IMR-90 (cell line): ENCODE measurements around the gene FKBP14. TPM values are rescaled to one million over a fixed set of nuclear protein-coding genes. Genes with fewer than 3 reads are reported as not detected.

Source experiments
- ATAC-seq: fragments of 200-7000 bp; cut with Tn5 transposase; 2 replicates; pipeline ENCODE4 v1.9.1; 2020; ENCODE audit warnings: low read depth, mild to moderate bottlenecking, moderate library complexity
- BruUV-seq: library from RNA; stranded (reverse); fragments of 400-500 nt; replicated peaks from 2 replicates; lab custom pipeline; 2021; lab: Mats Ljungman, UMichigan
- CTCF ChIA-PET: fragments of 300-600 bp; formaldehyde crosslinking; extraction: SDS; loops from one replicate; lab custom pipeline; 2021; ENCODE audit warnings: antibody characterized with exemption; lab: Yijun Ruan, JAX
- POLR2A ChIA-PET: fragments of 300-600 bp; sonication (Branson Sonifier 250); formaldehyde crosslinking; loops from one replicate; lab custom pipeline; 2022; ENCODE audit warnings: antibody characterized with exemption; ENCODE audit not compliant: unreplicated experiment; lab: Charles Lee
- DNase-seq: peaks from one replicate; pipeline ENCODE4 v3.0.0; 2013
- H2AFZ ChIP-seq: replicated peaks from 2 replicates; pipeline ENCODE3; 2013; ENCODE audit warnings: low read length, mild to moderate bottlenecking; ENCODE audit not compliant: poor library complexity
- H2AK5ac ChIP-seq: 2 replicates; pipeline ENCODE4 v1.6.1; 2013; ENCODE audit warnings: low read depth, low read length, inconsistent platforms
- H2AK9ac ChIP-seq: replicated peaks from 2 replicates; pipeline ENCODE3; 2013; ENCODE audit warnings: mild to moderate bottlenecking, low read depth, low read length, moderate library complexity; ENCODE audit not compliant: poor library complexity
- H2BK120ac ChIP-seq: 2 replicates; pipeline ENCODE4 v1.6.1; 2013; ENCODE audit warnings: low read depth, low read length, inconsistent platforms
- H2BK15ac ChIP-seq: 3 replicates; pipeline ENCODE4 v1.6.1; 2013; ENCODE audit warnings: low read depth, low read length, inconsistent platforms
- H2BK20ac ChIP-seq: 2 replicates; pipeline ENCODE4 v1.6.1; 2013; ENCODE audit warnings: low read depth, mild to moderate bottlenecking, inconsistent platforms, low read length, moderate library complexity
- H2BK5ac ChIP-seq: 2 replicates; pipeline ENCODE4 v1.6.1; 2013; ENCODE audit warnings: mild to moderate bottlenecking, low read depth, low read length, inconsistent platforms; ENCODE audit not compliant: poor library complexity, severe bottlenecking
- H3K14ac ChIP-seq: replicated peaks from 2 replicates; pipeline ENCODE4 v1.6.1; 2013; ENCODE audit warnings: low read depth, low read length, inconsistent platforms
- H3K18ac ChIP-seq: 2 replicates; pipeline ENCODE4 v1.6.1; 2013; ENCODE audit warnings: low read depth, low read length, control low read depth
- H3K23ac ChIP-seq: 2 replicates; pipeline ENCODE4 v1.6.1; 2013; ENCODE audit warnings: low read depth, low read length, inconsistent platforms
- H3K27ac ChIP-seq: 2 replicates; pipeline ENCODE4 v1.5.1; 2013; ENCODE audit warnings: mild to moderate bottlenecking, control low read depth, low read length; ENCODE audit not compliant: insufficient read depth
- H3K27me3 ChIP-seq: 2 replicates; pipeline ENCODE4 v1.6.1; 2013; ENCODE audit warnings: low read length; ENCODE audit not compliant: control insufficient read depth, insufficient read depth
- H3K36me3 ChIP-seq: 2 replicates; pipeline ENCODE4 v1.6.1; 2013; ENCODE audit warnings: low read length, mixed read lengths; ENCODE audit not compliant: control insufficient read depth, insufficient read depth
- H3K4ac ChIP-seq: 2 replicates; pipeline ENCODE4 v1.6.1; 2013; ENCODE audit warnings: low read depth, low read length, inconsistent platforms
- H3K4me1 ChIP-seq: 2 replicates; pipeline ENCODE4 v1.6.1; 2013; ENCODE audit warnings: low read length, mixed read lengths; ENCODE audit not compliant: control insufficient read depth, insufficient read depth
- H3K4me2 ChIP-seq: 2 replicates; pipeline ENCODE4 v1.6.1; 2013; ENCODE audit warnings: low read depth, mild to moderate bottlenecking, control low read depth, low read length, moderate library complexity
- H3K4me3 ChIP-seq: 2 replicates; pipeline ENCODE4 v1.5.1; 2013; ENCODE audit warnings: low read depth, mild to moderate bottlenecking, control low read depth, low read length, moderate library complexity; ENCODE audit not compliant: insufficient read depth
- H3K56ac ChIP-seq: 2 replicates; pipeline ENCODE4 v1.6.1; 2013; ENCODE audit warnings: low read length, inconsistent platforms; ENCODE audit not compliant: insufficient read depth; ENCODE audit errors: extremely low read depth
- H3K79me1 ChIP-seq, 2 experiments: 2 replicates each; pipeline ENCODE4 v1.6.1; 2013; ENCODE audit warnings: low read length in 2 of 2, inconsistent platforms in 1 of 2, low read depth in 1 of 2
- H3K9ac ChIP-seq: 2 replicates; pipeline ENCODE4 v1.6.1; 2013; ENCODE audit warnings: low read depth, low read length, control low read depth
- H3K9me1 ChIP-seq: 2 replicates; pipeline ENCODE4 v1.6.1; 2013; ENCODE audit warnings: low read length, inconsistent platforms; ENCODE audit not compliant: insufficient read depth
- H3K9me3 ChIP-seq: 2 replicates; pipeline ENCODE4 v1.6.1; 2013; ENCODE audit warnings: low read length; ENCODE audit not compliant: control insufficient read depth, insufficient read depth
- H4K20me1 ChIP-seq: 2 replicates; pipeline ENCODE4 v1.6.1; 2013; ENCODE audit warnings: low read length, inconsistent platforms; ENCODE audit not compliant: insufficient read depth
- H4K5ac ChIP-seq: 2 replicates; pipeline ENCODE4 v1.6.1; 2013; ENCODE audit warnings: mild to moderate bottlenecking, low read depth, low read length, control low read depth
- H4K8ac ChIP-seq, 2 experiments: 2 replicates each; pipeline ENCODE4 v1.6.1; 2013; ENCODE audit warnings: low read depth in 2 of 2, low read length in 2 of 2, control low read depth in 1 of 2, inconsistent platforms in 1 of 2
- H4K91ac ChIP-seq: 2 replicates; pipeline ENCODE4 v1.6.1; 2013; ENCODE audit warnings: low read depth, low read length, inconsistent platforms; ENCODE audit not compliant: insufficient read depth
- BHLHE40 ChIP-seq: fragments of 150-350 bp; IDR thresholded peaks from 2 replicates; pipeline ENCODE4 v1.6.1; 2016; ENCODE audit warnings: mild to moderate bottlenecking, low read depth, low read length
- CEBPB ChIP-seq: IDR thresholded peaks from 2 replicates; pipeline ENCODE4 v1.6.1; 2012; ENCODE audit warnings: low read depth, low read length, improper control_type of control experiment
- CHD1 ChIP-seq: IDR thresholded peaks from 2 replicates; pipeline ENCODE4 v1.6.1; 2012; ENCODE audit warnings: low read depth, low read length, improper control_type of control experiment
- CTCF ChIP-seq: conservative IDR thresholded peaks from 2 replicates; pipeline ENCODE4 v1.5.1; 2012; ENCODE audit warnings: mild to moderate bottlenecking, low read depth, low read length, improper control_type of control experiment
- MAFK ChIP-seq: IDR thresholded peaks from 2 replicates; pipeline ENCODE4 v1.6.1; 2012; ENCODE audit warnings: low read depth, low read length, improper control_type of control experiment
- MAZ ChIP-seq: IDR thresholded peaks from 2 replicates; pipeline ENCODE4 v1.6.1; 2012; ENCODE audit warnings: low read depth, mild to moderate bottlenecking, low read length, improper control_type of control experiment, moderate library complexity, borderline replicate concordance
- MXI1 ChIP-seq: IDR thresholded peaks from 2 replicates; pipeline ENCODE4 v1.6.1; 2012; ENCODE audit warnings: low read depth, mild to moderate bottlenecking, low read length, moderate library complexity, borderline replicate concordance
- NFE2L2 ChIP-seq: fragments of 150-350 bp; IDR thresholded peaks from 2 replicates; pipeline ENCODE4 v1.6.1; 2016; ENCODE audit warnings: low read depth, mild to moderate bottlenecking, low read length
- POLR2A ChIP-seq: IDR thresholded peaks from 2 replicates; pipeline ENCODE4 v1.6.1; 2012; ENCODE audit warnings: mild to moderate bottlenecking, low read depth, low read length
- RCOR1 ChIP-seq: IDR thresholded peaks from 2 replicates; pipeline ENCODE4 v1.6.1; 2012; ENCODE audit warnings: mild to moderate bottlenecking, low read length, improper control_type of control experiment; ENCODE audit not compliant: insufficient replicate concordance
- dilution Hi-C: fragments of 300-500 bp; cut with HindIII; formaldehyde crosslinking; loops from one replicate; pipeline ENCODE4 v1.14.3; 2018; ENCODE audit warnings: low sequenced_read_pairs; ENCODE audit not compliant: unreplicated experiment
- in situ Hi-C: fragments of 300-500 bp; cut with MboI; formaldehyde crosslinking; loops from 3 replicates; pipeline ENCODE4 v1.14.3; 2019; ENCODE audit warnings: low sequenced_read_pairs, inconsistent platforms, mixed read lengths
- intact Hi-C: fragments of 100-400 bp; cut with micrococcal nuclease; formaldehyde crosslinking; loops from 2 replicates; pipeline ENCODE4 v1.10.0; 2022
- polyA plus RNA-seq, 3 experiments: library from polyadenylated mRNA; depleted of rRNA; stranded (reverse); fragments of >200 nt; gene quantifications; 2 replicates each; pipeline ENCODE4 v1.2.3, GENCODE V29; 2012; ENCODE audit warnings: low replicate concordance in 1 of 3
- total RNA-seq: library from RNA; depleted of rRNA; stranded (reverse); fragments of >200 nt; gene quantifications from 2 replicates; pipeline ENCODE4 v1.2.3, GENCODE V29; 2012

FKBP14 gene
- total and polyA plus RNA-seq, 2 of the 4 experiments (the other 2 are of a cell fraction) = 26.3 to 27.1 TPM

- CTCF ChIA-PET = no interaction called here
- no peak for DNase-seq
- no peak overlapping the region for H2AK9ac ChIP-seq
- no peak overlapping the region for H3K14ac ChIP-seq
- no peak overlapping the region for H3K9ac ChIP-seq
- H4K8ac ChIP-seq = no peak overlapping the region
- H2BK5ac ChIP-seq = no peak overlapping the region
- BruUV-seq = no TSS peak
- no peak overlapping the region for H2BK15ac ChIP-seq
- H3K36me3 ChIP-seq = peaks cover 13% of the 10 kb centered on the region
- no peak overlapping the region for H3K27ac ChIP-seq
- no peak overlapping the region for H2AK5ac ChIP-seq
- no peaks in the 10 kb centered on the region for H3K9me3 ChIP-seq
- H3K9me1 ChIP-seq = peaks cover 2% of the 10 kb centered on the region; the same call in 1 of the 2 replicates
- no peak overlapping the region for H2BK120ac ChIP-seq
- TF ChIP-seq NFE2L2 (no peak), CEBPB (no peak), CTCF (no peak), BHLHE40 (no peak), CHD1 (no peak), POLR2A (no peak), MAZ (no peak), MAFK (no peak), RCOR1 (no peak), MXI1 (no peak)
- H3K4ac ChIP-seq = no peak overlapping the region
- peaks cover 4% of the 10 kb centered on the region; the same call in 1 of the 2 replicates for H4K20me1 ChIP-seq
- in situ Hi-C loops = no loop called here
- intact Hi-C loops = no loop called here
- no peak overlapping the region for H3K4me2 ChIP-seq
- peaks cover 4 to 14% of the 10 kb centered on the region in 2 experiments for H3K79me1 ChIP-seq
- H3K18ac ChIP-seq = no peak overlapping the region
- no peak overlapping the region for H3K4me3 ChIP-seq
- no peak overlapping the region for H3K23ac ChIP-seq
- H2AFZ ChIP-seq = no peak overlapping the region
- no peak for ATAC-seq
- H4K91ac ChIP-seq = no peak overlapping the region
- dilution Hi-C loops = no loop called here
- no peak overlapping the region for H4K5ac ChIP-seq
- H3K4me1 ChIP-seq = no peaks in the 10 kb centered on the region; the same call in 1 of the 2 replicates
- no peak overlapping the region for H2BK20ac ChIP-seq
- H3K56ac ChIP-seq = no peak overlapping the region
- no peaks in the 10 kb centered on the region for H3K27me3 ChIP-seq
- POLR2A ChIA-PET = no interaction called here
These were observed 8.1 kb downstream of the FKBP14 start for GRCh38 chr7:30018451-30018850.
